HepG2 (cell line): ENCODE measurements around the gene ZNF626. TPM values are rescaled to one million over a fixed set of nuclear protein-coding genes. Genes with fewer than 3 reads are reported as not detected.
A peak's percentile ranks its signal among the peaks of the same experiment; 100 is the strongest.

ENCODE experiments used
- ELF3 ChIP-seq: IDR thresholded peaks from 2 replicates; pipeline ENCODE4 v1.6.1; 2016; ENCODE audit warnings: missing genetic modification reagents, missing compliant biosample characterization
- FOXJ3 ChIP-seq: sonication (generic); formaldehyde crosslinking; IDR thresholded peaks from 2 replicates; pipeline ENCODE4 v1.4.0; 2020; ENCODE audit warnings: missing genetic modification reagents, mild to moderate bottlenecking, borderline replicate concordance
- HHEX ChIP-seq: IDR thresholded peaks from 2 replicates; pipeline ENCODE4 v1.6.1; 2016; ENCODE audit warnings: control low read depth
- MXD4 ChIP-seq: IDR thresholded peaks from 2 replicates; pipeline ENCODE4 v1.6.1; 2016; ENCODE audit warnings: mild to moderate bottlenecking, missing biosample characterization, missing genetic modification reagents
- NCOA2 ChIP-seq: sonication (generic); formaldehyde crosslinking; IDR thresholded peaks from 2 replicates; pipeline ENCODE4 v1.8.0; 2022; ENCODE audit warnings: inconsistent platforms
- NFYC ChIP-seq: IDR thresholded peaks from 2 replicates; pipeline ENCODE4 v1.6.1; 2016; ENCODE audit warnings: missing genetic modification reagents, missing compliant biosample characterization
- NR2F1 ChIP-seq, 2 experiments: fragments of 450-650 bp in 1 of 2; formaldehyde crosslinking in 1 of 2; IDR thresholded peaks; 2 replicates each; pipeline versions ENCODE4 v1.5.0 to v1.6.1; 2016 to 2020; ENCODE audit warnings: mild to moderate bottlenecking in 1 of 2, missing compliant biosample characterization in 1 of 2, missing genetic modification reagents in 1 of 2, moderate library complexity in 1 of 2
- PAX8 ChIP-seq: sonication (generic); formaldehyde crosslinking; IDR thresholded peaks from 2 replicates; pipeline ENCODE4 v1.8.0; 2022; ENCODE audit warnings: mild to moderate bottlenecking, missing genetic modification reagents, borderline replicate concordance
- RAD21 ChIP-seq: fragments of 450-650 bp; formaldehyde crosslinking; IDR thresholded peaks from 2 replicates; pipeline ENCODE4 v1.5.0; 2020; ENCODE audit warnings: mild to moderate bottlenecking
- RFX1 ChIP-seq: fragments of 450-650 bp; IDR thresholded peaks from 2 replicates; pipeline ENCODE4 v1.6.1; 2017
- SOX5 ChIP-seq: IDR thresholded peaks from 2 replicates; pipeline ENCODE4 v1.6.1; 2016; ENCODE audit warnings: borderline replicate concordance
- SP4 ChIP-seq: sonication (generic); formaldehyde crosslinking; IDR thresholded peaks from 2 replicates; pipeline ENCODE4 v1.8.1; 2023; ENCODE audit warnings: mild to moderate bottlenecking, missing genetic modification reagents
- SRF ChIP-seq: IDR thresholded peaks from 2 replicates; pipeline ENCODE4 v1.6.1; 2011; ENCODE audit warnings: mild to moderate bottlenecking, low read depth, low read length, moderate library complexity
- ZNF530 ChIP-seq: sonication (generic); formaldehyde crosslinking; IDR thresholded peaks from 2 replicates; pipeline ENCODE4 v1.5.0; 2020; ENCODE audit warnings: low read depth, mild to moderate bottlenecking, missing genetic modification reagents
- ZNF569 ChIP-seq: sonication (generic); formaldehyde crosslinking; IDR thresholded peaks from 2 replicates; pipeline ENCODE4 v1.5.0; 2020; ENCODE audit warnings: mild to moderate bottlenecking, missing genetic modification reagents, moderate library complexity, borderline replicate concordance
- ZNF768 ChIP-seq: sonication (generic); formaldehyde crosslinking; IDR thresholded peaks from 2 replicates; pipeline ENCODE4 v1.4.0; 2020; ENCODE audit warnings: missing genetic modification reagents
- ZNF891 ChIP-seq: sonication (generic); formaldehyde crosslinking; IDR thresholded peaks from 2 replicates; pipeline ENCODE4 v1.5.0; 2020; ENCODE audit warnings: mild to moderate bottlenecking, missing genetic modification reagents
- polyA plus RNA-seq, 8 experiments: library from polyadenylated mRNA; depleted of rRNA in 3 of 8; stranded (reverse) in 7 of 8; unstranded in 1 of 8; fragments of >200 nt; fragmentation: Illumina TruSeq in 4 of 8; extraction: Trizol in 4 of 8; gene quantifications; 2 replicates each; pipeline versions ENCODE4 v1.2.1 to v1.2.3, GENCODE V29; 2011 to 2016; ENCODE audit warnings: low read depth in 4 of 8, missing spikeins in 1 of 8, mixed read lengths in 1 of 8; ENCODE audit not compliant: insufficient read depth in 1 of 8
- total RNA-seq, 5 experiments: library from RNA; depleted of rRNA; stranded (reverse); fragments of >200 nt; fragmentation: Illumina TruSeq; extraction: Trizol; gene quantifications; 2 replicates each; pipeline ENCODE4 v1.2.3, GENCODE V29; 2016; ENCODE audit warnings: low read depth in 1 of 5
- TF ChIP-seq, protein P1 (sequence below): sonication (generic); formaldehyde crosslinking; IDR thresholded peaks from 2 replicates; pipeline ENCODE4 v1.4.0; 2020; ENCODE audit warnings: mild to moderate bottlenecking, missing genetic modification reagents
- TF ChIP-seq, protein P2 (sequence below): sonication (generic); formaldehyde crosslinking; IDR thresholded peaks from 2 replicates; pipeline ENCODE4 v1.4.0; 2020; ENCODE audit warnings: low read depth, mild to moderate bottlenecking, missing genetic modification reagents
- TF ChIP-seq, protein P3 (sequence below): IDR thresholded peaks from 2 replicates; pipeline ENCODE4 v1.6.1; 2016; ENCODE audit warnings: mild to moderate bottlenecking, missing biosample characterization, missing genetic modification reagents
- TF ChIP-seq, protein P4 (sequence below): sonication (generic); formaldehyde crosslinking; conservative IDR thresholded peaks from 2 replicates; pipeline ENCODE4 v1.4.0; 2020; ENCODE audit warnings: missing genetic modification reagents
- TF ChIP-seq, protein P5 (sequence below): sonication (generic); formaldehyde crosslinking; IDR thresholded peaks from 2 replicates; pipeline ENCODE4 v1.8.0; 2022; ENCODE audit warnings: missing genetic modification reagents, low read depth, mild to moderate bottlenecking, borderline replicate concordance
- TF ChIP-seq, protein P6 (sequence below): fragments of 450-650 bp; IDR thresholded peaks from 2 replicates; pipeline ENCODE4 v1.6.1; 2017

ZNF626 gene
- total and polyA plus RNA-seq, 2 of the 13 experiments (the other 11 are each of a cell fraction or from before 2014, with no cell fraction given), result 3.5 to 4.1 TPM

DNA sequence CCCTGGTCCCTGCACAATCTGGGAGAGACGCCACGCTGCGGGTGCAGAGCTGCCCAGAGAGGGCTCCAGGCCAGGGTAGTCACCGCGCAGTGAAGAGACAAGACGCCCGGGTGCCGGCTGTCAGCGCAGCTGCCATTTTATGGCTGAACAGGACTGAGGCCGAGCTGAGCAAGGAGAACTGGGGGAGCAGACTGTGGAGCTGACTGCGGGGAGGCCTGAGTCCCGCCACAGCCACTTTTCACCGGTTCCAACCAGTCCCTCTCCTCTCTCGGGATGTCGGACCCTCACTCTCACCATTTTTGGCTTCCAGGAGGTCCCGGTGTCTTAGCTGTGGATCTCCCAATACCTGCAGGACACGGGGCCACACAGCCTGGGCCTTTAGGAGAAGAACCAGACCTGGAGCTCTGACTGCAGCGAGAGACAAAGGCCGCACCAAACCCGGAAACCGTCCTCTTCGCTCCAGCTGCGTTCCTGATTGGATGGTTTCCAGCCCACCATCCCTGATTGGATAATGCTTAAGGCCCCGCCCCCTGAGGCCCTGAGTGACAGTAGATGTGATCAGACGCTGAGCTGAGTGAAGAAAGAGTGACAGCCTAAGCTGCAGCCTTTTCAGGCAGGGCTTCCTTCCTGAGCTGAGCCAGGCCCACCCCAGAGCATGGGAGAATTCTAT lies at the start of gene ZNF626 (continued):
- TF ChIP-seq, protein P1, sequence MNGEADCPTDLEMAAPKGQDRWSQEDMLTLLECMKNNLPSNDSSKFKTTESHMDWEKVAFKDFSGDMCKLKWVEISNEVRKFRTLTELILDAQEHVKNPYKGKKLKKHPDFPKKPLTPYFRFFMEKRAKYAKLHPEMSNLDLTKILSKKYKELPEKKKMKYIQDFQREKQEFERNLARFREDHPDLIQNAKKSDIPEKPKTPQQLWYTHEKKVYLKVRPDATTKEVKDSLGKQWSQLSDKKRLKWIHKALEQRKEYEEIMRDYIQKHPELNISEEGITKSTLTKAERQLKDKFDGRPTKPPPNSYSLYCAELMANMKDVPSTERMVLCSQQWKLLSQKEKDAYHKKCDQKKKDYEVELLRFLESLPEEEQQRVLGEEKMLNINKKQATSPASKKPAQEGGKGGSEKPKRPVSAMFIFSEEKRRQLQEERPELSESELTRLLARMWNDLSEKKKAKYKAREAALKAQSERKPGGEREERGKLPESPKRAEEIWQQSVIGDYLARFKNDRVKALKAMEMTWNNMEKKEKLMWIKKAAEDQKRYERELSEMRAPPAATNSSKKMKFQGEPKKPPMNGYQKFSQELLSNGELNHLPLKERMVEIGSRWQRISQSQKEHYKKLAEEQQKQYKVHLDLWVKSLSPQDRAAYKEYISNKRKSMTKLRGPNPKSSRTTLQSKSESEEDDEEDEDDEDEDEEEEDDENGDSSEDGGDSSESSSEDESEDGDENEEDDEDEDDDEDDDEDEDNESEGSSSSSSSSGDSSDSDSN, result peak; percentile 48
- TF ChIP-seq ZNF569 (CRISPR knock-in tag) (no peak), ELF3 (CRISPR knock-in tag) (no peak), RFX1 (no peak), ZNF530 (CRISPR knock-in tag) (no peak), RAD21 (no peak), PAX8 (CRISPR knock-in tag) (no peak), FOXJ3 (CRISPR knock-in tag) (no peak), SRF (peak; percentile 66; the same call in 1 of the 2 replicates), ZNF768 (CRISPR knock-in tag) (no peak), SOX5 (CRISPR knock-in tag) (no peak), NCOA2 (CRISPR knock-in tag) (no peak), NR2F1 (CRISPR knock-in tag; IDR thresholded peaks at IDR 0.05) (no peak), NFYC (peak; percentile 96), ZNF891 (CRISPR knock-in tag) (no peak), MXD4 (no peak), HHEX (CRISPR knock-in tag) (no peak), SP4 (CRISPR knock-in tag) (peak; percentile 76)
- TF ChIP-seq, protein P2, sequence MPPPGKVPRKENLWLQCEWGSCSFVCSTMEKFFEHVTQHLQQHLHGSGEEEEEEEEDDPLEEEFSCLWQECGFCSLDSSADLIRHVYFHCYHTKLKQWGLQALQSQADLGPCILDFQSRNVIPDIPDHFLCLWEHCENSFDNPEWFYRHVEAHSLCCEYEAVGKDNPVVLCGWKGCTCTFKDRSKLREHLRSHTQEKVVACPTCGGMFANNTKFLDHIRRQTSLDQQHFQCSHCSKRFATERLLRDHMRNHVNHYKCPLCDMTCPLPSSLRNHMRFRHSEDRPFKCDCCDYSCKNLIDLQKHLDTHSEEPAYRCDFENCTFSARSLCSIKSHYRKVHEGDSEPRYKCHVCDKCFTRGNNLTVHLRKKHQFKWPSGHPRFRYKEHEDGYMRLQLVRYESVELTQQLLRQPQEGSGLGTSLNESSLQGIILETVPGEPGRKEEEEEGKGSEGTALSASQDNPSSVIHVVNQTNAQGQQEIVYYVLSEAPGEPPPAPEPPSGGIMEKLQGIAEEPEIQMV (CRISPR knock-in tag), result no peak
- TF ChIP-seq, protein P3, sequence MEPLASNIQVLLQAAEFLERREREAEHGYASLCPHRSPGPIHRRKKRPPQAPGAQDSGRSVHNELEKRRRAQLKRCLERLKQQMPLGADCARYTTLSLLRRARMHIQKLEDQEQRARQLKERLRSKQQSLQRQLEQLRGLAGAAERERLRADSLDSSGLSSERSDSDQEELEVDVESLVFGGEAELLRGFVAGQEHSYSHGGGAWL, result no peak
- TF ChIP-seq, protein P4, sequence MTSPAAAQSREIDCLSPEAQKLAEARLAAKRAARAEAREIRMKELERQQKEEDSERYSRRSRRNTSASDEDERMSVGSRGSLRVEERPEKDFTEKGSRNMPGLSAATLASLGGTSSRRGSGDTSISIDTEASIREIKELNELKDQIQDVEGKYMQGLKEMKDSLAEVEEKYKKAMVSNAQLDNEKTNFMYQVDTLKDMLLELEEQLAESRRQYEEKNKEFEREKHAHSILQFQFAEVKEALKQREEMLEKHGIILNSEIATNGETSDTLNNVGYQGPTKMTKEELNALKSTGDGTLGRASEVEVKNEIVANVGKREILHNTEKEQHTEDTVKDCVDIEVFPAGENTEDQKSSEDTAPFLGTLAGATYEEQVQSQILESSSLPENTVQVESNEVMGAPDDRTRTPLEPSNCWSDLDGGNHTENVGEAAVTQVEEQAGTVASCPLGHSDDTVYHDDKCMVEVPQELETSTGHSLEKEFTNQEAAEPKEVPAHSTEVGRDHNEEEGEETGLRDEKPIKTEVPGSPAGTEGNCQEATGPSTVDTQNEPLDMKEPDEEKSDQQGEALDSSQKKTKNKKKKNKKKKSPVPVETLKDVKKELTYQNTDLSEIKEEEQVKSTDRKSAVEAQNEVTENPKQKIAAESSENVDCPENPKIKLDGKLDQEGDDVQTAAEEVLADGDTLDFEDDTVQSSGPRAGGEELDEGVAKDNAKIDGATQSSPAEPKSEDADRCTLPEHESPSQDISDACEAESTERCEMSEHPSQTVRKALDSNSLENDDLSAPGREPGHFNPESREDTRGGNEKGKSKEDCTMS, result no peak
- TF ChIP-seq, protein P5, sequence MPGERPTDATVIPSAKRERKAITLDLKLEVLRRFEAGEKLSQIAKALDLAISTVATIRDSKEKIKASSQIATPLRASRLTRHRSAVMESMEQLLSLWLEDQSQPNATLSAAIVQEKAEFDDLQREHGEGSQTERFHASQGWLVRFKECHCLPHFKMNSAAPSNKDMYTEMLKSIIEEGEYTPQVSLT (CRISPR knock-in tag), result no peak
- TF ChIP-seq, protein P6, sequence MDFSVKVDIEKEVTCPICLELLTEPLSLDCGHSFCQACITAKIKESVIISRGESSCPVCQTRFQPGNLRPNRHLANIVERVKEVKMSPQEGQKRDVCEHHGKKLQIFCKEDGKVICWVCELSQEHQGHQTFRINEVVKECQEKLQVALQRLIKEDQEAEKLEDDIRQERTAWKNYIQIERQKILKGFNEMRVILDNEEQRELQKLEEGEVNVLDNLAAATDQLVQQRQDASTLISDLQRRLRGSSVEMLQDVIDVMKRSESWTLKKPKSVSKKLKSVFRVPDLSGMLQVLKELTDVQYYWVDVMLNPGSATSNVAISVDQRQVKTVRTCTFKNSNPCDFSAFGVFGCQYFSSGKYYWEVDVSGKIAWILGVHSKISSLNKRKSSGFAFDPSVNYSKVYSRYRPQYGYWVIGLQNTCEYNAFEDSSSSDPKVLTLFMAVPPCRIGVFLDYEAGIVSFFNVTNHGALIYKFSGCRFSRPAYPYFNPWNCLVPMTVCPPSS, result no peak
